ENCODE data around the gene PHF19.

DNA sequence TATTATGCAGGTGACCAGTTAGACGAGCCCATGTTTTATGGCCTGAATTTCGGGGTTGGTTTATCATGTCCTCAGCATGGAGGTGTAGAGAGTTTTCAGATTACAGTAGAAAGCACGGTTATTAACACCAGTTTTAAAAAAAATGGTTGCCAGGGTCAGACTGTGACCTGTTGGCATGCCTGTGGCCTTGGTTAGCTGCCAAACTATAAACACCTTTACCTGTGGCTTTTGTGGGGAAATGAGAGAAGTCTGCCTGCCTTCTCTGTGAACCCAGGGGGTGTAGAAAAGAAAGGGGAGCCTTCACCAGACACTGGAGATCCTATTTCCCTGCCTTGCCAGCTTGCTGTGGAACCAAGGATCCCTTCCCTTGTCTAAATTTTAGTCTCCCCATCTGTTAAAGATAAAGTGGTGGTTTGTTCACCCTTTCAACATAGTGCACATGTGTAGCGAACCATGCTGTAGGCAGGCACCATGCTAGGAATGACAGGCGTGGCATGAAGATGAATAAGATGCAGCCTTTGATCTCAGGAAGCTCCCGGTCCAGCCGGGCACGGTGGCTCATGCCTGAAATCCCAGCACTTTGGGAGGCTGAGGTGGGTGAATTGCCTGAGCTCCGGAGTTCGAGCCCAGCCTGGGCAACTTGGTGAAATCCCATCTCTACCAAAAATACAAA lies 6.1 kb upstream of the PHF19 start:
- TF ChIP-seq POLR2AphosphoS5 (IDR thresholded peaks at IDR 0.05; ENCODE audit: low read depth, low read length): no peak
- TF ChIP-seq, protein P1, sequence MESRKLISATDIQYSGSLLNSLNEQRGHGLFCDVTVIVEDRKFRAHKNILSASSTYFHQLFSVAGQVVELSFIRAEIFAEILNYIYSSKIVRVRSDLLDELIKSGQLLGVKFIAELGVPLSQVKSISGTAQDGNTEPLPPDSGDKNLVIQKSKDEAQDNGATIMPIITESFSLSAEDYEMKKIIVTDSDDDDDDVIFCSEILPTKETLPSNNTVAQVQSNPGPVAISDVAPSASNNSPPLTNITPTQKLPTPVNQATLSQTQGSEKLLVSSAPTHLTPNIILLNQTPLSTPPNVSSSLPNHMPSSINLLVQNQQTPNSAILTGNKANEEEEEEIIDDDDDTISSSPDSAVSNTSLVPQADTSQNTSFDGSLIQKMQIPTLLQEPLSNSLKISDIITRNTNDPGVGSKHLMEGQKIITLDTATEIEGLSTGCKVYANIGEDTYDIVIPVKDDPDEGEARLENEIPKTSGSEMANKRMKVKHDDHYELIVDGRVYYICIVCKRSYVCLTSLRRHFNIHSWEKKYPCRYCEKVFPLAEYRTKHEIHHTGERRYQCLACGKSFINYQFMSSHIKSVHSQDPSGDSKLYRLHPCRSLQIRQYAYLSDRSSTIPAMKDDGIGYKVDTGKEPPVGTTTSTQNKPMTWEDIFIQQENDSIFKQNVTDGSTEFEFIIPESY (IDR thresholded peaks at IDR 0.05; ENCODE audit: borderline replicate concordance, low read depth): no peak
- TF ChIP-seq, protein P2, sequence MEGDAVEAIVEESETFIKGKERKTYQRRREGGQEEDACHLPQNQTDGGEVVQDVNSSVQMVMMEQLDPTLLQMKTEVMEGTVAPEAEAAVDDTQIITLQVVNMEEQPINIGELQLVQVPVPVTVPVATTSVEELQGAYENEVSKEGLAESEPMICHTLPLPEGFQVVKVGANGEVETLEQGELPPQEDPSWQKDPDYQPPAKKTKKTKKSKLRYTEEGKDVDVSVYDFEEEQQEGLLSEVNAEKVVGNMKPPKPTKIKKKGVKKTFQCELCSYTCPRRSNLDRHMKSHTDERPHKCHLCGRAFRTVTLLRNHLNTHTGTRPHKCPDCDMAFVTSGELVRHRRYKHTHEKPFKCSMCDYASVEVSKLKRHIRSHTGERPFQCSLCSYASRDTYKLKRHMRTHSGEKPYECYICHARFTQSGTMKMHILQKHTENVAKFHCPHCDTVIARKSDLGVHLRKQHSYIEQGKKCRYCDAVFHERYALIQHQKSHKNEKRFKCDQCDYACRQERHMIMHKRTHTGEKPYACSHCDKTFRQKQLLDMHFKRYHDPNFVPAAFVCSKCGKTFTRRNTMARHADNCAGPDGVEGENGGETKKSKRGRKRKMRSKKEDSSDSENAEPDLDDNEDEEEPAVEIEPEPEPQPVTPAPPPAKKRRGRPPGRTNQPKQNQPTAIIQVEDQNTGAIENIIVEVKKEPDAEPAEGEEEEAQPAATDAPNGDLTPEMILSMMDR (IDR thresholded peaks at IDR 0.05): no peak
- TF ChIP-seq EP300 (IDR thresholded peaks at IDR 0.05; ENCODE audit: borderline replicate concordance in 1 of 2, low read depth in 1 of 2, low read length in 1 of 2): no peak
- no peak for TF ChIP-seq RXRA (IDR thresholded peaks at IDR 0.05; ENCODE audit: borderline replicate concordance, low read depth)
- no peak for TF ChIP-seq SIN3A (IDR thresholded peaks at IDR 0.05; ENCODE audit: borderline replicate concordance, low read depth, low read length)
- TF ChIP-seq FOXM1 (IDR thresholded peaks at IDR 0.05; ENCODE audit: low read depth): no peak
- TF ChIP-seq, protein P3, sequence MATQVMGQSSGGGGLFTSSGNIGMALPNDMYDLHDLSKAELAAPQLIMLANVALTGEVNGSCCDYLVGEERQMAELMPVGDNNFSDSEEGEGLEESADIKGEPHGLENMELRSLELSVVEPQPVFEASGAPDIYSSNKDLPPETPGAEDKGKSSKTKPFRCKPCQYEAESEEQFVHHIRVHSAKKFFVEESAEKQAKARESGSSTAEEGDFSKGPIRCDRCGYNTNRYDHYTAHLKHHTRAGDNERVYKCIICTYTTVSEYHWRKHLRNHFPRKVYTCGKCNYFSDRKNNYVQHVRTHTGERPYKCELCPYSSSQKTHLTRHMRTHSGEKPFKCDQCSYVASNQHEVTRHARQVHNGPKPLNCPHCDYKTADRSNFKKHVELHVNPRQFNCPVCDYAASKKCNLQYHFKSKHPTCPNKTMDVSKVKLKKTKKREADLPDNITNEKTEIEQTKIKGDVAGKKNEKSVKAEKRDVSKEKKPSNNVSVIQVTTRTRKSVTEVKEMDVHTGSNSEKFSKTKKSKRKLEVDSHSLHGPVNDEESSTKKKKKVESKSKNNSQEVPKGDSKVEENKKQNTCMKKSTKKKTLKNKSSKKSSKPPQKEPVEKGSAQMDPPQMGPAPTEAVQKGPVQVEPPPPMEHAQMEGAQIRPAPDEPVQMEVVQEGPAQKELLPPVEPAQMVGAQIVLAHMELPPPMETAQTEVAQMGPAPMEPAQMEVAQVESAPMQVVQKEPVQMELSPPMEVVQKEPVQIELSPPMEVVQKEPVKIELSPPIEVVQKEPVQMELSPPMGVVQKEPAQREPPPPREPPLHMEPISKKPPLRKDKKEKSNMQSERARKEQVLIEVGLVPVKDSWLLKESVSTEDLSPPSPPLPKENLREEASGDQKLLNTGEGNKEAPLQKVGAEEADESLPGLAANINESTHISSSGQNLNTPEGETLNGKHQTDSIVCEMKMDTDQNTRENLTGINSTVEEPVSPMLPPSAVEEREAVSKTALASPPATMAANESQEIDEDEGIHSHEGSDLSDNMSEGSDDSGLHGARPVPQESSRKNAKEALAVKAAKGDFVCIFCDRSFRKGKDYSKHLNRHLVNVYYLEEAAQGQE (IDR thresholded peaks at IDR 0.05; ENCODE audit: low read depth, low read length): no peak
- TF ChIP-seq RCOR1 (IDR thresholded peaks at IDR 0.05; ENCODE audit: low read length): no peak
- no peak for TF ChIP-seq MXI1 (IDR thresholded peaks at IDR 0.05; ENCODE audit: low read depth, low read length)
- TF ChIP-seq JUND (IDR thresholded peaks at IDR 0.05): no peak
- no peak for TF ChIP-seq GABPA (IDR thresholded peaks at IDR 0.05; ENCODE audit: low read depth)
- TF ChIP-seq, protein P4, sequence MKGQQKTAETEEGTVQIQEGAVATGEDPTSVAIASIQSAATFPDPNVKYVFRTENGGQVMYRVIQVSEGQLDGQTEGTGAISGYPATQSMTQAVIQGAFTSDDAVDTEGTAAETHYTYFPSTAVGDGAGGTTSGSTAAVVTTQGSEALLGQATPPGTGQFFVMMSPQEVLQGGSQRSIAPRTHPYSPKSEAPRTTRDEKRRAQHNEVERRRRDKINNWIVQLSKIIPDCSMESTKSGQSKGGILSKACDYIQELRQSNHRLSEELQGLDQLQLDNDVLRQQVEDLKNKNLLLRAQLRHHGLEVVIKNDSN (IDR thresholded peaks at IDR 0.05; ENCODE audit: borderline replicate concordance, low read depth): no peak
- TF ChIP-seq NRF1 (IDR thresholded peaks at IDR 0.05; ENCODE audit: low read depth, low read length): no peak
